H1 (cell line): Measurements from ENCODE around the gene USHBP1. TPM values are rescaled to one million over a fixed set of nuclear protein-coding genes. Genes with fewer than 3 reads are reported as not detected.

Source experiments
- CBX8 ChIP-seq: fragments of 300-800, 300-1000 bp; sonication (generic); IDR thresholded peaks from 2 replicates; pipeline ENCODE4 v1.7.1; 2016; ENCODE audit warnings: low read depth, low read length, borderline replicate concordance
- MAFK ChIP-seq: IDR thresholded peaks from 2 replicates; pipeline ENCODE4 v1.6.1; 2012; ENCODE audit warnings: low read depth, mild to moderate bottlenecking, improper control_type of control experiment, low read length
- polyA plus RNA-seq, 7 experiments: library from polyadenylated mRNA; depleted of rRNA in 3 of 7; stranded (reverse) in 5 of 7; unstranded in 2 of 7; fragments of >200 nt in 5 of 7; fragments of 200-250 nt in 2 of 7; gene quantifications; 1 replicate in 5 of 7; 2 replicates in 1 of 7; 4 replicates in 1 of 7; pipeline versions ENCODE4 v1.2.1 to v1.2.3, GENCODE V29; 2011 to 2013; ENCODE audit warnings: missing spikeins in 2 of 7, mixed read lengths in 2 of 7
- total RNA-seq: library from RNA; stranded (reverse); fragmentation: NEBNext Ultra II Directional; extraction: Animal tissue kit (Norgen Biotek cat#: 25700); gene quantifications from 2 replicates; pipeline ENCODE4 v1.2.1, GENCODE V29; 2021
- TF ChIP-seq, protein P1 (sequence below): IDR thresholded peaks from 2 replicates; pipeline ENCODE4 v1.6.1; 2012; ENCODE audit warnings: low read length, inconsistent platforms
- TF ChIP-seq, protein P2 (sequence below): fragments of 300-600 bp; sonication (generic); IDR thresholded peaks from 2 replicates; pipeline ENCODE4 v1.7.1; 2012; ENCODE audit warnings: low read length, moderate library complexity, mild to moderate bottlenecking, inconsistent platforms; ENCODE audit not compliant: insufficient replicate concordance
- TF ChIP-seq, protein P3 (sequence below): IDR thresholded peaks from 2 replicates; pipeline ENCODE4 v1.6.1; 2011; ENCODE audit warnings: low read length, improper control_type of control experiment

USHBP1 gene
- total and polyA plus RNA-seq, 2 of the 8 experiments (the other 6 are each of a cell fraction or from before 2014, with no cell fraction given) = 5.0 to 7.5 TPM

DNA sequence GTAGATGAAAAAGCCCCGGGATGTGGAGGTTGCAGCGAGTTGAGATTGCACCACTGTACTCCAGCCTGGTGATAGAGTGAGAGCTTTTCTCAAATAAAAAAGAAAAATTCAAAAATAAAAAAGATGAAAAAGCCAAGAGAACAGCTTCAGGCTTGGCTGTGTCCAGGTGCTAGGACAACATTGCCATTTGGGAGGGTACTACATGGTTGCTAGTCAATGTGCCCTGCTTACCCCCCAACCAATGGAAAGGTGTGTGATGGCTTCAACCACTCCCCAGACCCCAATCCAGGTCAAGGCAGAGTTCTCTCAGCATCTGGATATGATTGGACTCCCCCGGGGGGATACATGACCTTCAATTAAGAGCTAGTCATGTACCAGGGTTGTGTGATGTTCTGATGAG is 14.9 kb upstream of the USHBP1 start (continued):
- TF ChIP-seq, protein P1, sequence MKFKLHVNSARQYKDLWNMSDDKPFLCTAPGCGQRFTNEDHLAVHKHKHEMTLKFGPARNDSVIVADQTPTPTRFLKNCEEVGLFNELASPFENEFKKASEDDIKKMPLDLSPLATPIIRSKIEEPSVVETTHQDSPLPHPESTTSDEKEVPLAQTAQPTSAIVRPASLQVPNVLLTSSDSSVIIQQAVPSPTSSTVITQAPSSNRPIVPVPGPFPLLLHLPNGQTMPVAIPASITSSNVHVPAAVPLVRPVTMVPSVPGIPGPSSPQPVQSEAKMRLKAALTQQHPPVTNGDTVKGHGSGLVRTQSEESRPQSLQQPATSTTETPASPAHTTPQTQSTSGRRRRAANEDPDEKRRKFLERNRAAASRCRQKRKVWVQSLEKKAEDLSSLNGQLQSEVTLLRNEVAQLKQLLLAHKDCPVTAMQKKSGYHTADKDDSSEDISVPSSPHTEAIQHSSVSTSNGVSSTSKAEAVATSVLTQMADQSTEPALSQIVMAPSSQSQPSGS = no peak
- TF ChIP-seq CBX8 = no peak
- TF ChIP-seq, protein P2, sequence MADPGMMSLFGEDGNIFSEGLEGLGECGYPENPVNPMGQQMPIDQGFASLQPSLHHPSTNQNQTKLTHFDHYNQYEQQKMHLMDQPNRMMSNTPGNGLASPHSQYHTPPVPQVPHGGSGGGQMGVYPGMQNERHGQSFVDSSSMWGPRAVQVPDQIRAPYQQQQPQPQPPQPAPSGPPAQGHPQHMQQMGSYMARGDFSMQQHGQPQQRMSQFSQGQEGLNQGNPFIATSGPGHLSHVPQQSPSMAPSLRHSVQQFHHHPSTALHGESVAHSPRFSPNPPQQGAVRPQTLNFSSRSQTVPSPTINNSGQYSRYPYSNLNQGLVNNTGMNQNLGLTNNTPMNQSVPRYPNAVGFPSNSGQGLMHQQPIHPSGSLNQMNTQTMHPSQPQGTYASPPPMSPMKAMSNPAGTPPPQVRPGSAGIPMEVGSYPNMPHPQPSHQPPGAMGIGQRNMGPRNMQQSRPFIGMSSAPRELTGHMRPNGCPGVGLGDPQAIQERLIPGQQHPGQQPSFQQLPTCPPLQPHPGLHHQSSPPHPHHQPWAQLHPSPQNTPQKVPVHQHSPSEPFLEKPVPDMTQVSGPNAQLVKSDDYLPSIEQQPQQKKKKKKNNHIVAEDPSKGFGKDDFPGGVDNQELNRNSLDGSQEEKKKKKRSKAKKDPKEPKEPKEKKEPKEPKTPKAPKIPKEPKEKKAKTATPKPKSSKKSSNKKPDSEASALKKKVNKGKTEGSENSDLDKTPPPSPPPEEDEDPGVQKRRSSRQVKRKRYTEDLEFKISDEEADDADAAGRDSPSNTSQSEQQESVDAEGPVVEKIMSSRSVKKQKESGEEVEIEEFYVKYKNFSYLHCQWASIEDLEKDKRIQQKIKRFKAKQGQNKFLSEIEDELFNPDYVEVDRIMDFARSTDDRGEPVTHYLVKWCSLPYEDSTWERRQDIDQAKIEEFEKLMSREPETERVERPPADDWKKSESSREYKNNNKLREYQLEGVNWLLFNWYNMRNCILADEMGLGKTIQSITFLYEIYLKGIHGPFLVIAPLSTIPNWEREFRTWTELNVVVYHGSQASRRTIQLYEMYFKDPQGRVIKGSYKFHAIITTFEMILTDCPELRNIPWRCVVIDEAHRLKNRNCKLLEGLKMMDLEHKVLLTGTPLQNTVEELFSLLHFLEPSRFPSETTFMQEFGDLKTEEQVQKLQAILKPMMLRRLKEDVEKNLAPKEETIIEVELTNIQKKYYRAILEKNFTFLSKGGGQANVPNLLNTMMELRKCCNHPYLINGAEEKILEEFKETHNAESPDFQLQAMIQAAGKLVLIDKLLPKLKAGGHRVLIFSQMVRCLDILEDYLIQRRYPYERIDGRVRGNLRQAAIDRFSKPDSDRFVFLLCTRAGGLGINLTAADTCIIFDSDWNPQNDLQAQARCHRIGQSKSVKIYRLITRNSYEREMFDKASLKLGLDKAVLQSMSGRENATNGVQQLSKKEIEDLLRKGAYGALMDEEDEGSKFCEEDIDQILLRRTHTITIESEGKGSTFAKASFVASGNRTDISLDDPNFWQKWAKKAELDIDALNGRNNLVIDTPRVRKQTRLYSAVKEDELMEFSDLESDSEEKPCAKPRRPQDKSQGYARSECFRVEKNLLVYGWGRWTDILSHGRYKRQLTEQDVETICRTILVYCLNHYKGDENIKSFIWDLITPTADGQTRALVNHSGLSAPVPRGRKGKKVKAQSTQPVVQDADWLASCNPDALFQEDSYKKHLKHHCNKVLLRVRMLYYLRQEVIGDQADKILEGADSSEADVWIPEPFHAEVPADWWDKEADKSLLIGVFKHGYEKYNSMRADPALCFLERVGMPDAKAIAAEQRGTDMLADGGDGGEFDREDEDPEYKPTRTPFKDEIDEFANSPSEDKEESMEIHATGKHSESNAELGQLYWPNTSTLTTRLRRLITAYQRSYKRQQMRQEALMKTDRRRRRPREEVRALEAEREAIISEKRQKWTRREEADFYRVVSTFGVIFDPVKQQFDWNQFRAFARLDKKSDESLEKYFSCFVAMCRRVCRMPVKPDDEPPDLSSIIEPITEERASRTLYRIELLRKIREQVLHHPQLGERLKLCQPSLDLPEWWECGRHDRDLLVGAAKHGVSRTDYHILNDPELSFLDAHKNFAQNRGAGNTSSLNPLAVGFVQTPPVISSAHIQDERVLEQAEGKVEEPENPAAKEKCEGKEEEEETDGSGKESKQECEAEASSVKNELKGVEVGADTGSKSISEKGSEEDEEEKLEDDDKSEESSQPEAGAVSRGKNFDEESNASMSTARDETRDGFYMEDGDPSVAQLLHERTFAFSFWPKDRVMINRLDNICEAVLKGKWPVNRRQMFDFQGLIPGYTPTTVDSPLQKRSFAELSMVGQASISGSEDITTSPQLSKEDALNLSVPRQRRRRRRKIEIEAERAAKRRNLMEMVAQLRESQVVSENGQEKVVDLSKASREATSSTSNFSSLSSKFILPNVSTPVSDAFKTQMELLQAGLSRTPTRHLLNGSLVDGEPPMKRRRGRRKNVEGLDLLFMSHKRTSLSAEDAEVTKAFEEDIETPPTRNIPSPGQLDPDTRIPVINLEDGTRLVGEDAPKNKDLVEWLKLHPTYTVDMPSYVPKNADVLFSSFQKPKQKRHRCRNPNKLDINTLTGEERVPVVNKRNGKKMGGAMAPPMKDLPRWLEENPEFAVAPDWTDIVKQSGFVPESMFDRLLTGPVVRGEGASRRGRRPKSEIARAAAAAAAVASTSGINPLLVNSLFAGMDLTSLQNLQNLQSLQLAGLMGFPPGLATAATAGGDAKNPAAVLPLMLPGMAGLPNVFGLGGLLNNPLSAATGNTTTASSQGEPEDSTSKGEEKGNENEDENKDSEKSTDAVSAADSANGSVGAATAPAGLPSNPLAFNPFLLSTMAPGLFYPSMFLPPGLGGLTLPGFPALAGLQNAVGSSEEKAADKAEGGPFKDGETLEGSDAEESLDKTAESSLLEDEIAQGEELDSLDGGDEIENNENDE = no peak
- TF ChIP-seq, protein P3, sequence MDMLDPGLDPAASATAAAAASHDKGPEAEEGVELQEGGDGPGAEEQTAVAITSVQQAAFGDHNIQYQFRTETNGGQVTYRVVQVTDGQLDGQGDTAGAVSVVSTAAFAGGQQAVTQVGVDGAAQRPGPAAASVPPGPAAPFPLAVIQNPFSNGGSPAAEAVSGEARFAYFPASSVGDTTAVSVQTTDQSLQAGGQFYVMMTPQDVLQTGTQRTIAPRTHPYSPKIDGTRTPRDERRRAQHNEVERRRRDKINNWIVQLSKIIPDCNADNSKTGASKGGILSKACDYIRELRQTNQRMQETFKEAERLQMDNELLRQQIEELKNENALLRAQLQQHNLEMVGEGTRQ = no peak
- TF ChIP-seq MAFK = no peak
